ENCODE measurements around the gene LRMDA. TPM values are rescaled to one million over a fixed set of nuclear protein-coding genes. Genes with fewer than 3 reads are reported as not detected.
A peak's percentile ranks its signal among the peaks of the same experiment; 100 is the strongest.

LRMDA gene
- total RNA-seq, 6 donors from 2014 or later: 12.8 to 185 (median 18.1) TPM

DNA sequence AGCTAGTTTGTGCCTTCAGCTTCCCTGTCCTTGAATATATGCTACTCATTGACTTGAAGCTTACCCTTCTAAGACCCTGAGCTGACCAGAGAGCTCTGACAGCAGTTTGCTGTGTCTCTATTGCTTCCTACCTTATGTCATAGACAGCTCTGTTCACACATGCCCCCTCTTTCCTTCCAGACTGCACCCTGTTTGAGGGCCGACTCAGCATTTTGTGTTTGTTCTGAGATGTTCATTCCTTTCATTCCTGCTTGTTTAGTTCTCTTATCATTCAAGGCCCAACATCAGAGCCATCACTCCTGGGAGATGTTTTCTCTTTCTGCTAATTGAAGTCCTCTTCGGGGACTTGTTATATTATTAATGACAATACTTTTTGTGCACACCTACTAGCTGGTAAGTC, 518.9 kb downstream of the LRMDA start:
- no peak overlapping the region for H3K27ac ChIP-seq
- H3K36me3 ChIP-seq: no peaks in the 10 kb centered on the region
- H3K9me3 ChIP-seq: no peaks in the 10 kb centered on the region
- H3K4me3 ChIP-seq: no peak overlapping the region
- 78 to 81% methylated on average over 2 of the region's 2 CpGs for WGBS, 2 donors
- DNase-seq: no peak
- no peak for ATAC-seq (ENCODE audit: low FRiP score in 2 of 2)
- H3K27me3 ChIP-seq: no peaks in the 10 kb centered on the region
- TF ChIP-seq POLR2A (IDR thresholded peaks at IDR 0.05) (no peak), CTCF (IDR thresholded peaks at IDR 0.05) (no peak), POLR2AphosphoS5 (IDR thresholded peaks at IDR 0.05) (no peak), EP300 (IDR thresholded peaks at IDR 0.05) (no peak)
- H3K4me1 ChIP-seq: peaks cover 2 to 7% (median 5%) of the 10 kb centered on the region in 4 donors

DNA sequence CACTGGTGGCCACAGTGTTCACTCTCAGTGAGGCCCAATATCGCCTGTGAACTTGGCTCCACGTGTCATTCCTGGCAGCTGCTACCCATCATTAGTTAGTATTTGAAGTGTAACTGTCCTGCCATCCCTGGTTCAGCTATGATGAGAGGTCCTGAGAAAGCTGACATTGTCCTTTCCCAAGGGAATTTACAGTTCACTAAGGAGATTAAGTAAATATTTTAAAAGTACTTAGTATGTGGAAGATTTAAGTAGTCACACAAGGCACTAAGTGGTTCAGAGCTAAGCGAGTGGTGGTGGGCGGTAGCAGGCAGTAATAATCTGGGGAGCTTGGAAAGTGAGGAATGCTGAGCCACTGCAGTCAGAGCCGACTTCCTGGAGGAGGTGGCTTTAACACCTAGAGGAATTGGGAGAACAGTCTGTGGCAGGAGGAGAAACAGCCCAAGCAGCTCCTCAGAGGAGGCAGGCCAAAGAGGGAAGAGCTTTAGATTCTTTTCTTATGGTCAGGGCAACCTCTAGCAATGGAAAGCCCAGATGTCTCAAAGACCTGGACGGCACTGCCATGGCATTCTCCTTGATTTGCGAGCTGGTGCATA, 519.7 kb downstream of the LRMDA start:
- TF ChIP-seq POLR2AphosphoS5 (IDR thresholded peaks at IDR 0.05) (no peak), CTCF (IDR thresholded peaks at IDR 0.05) (no peak), EP300 (IDR thresholded peaks at IDR 0.05) (no peak), POLR2A (IDR thresholded peaks at IDR 0.05) (no peak)
- no peak for ATAC-seq (ENCODE audit: low FRiP score in 2 of 2)
- H3K36me3 ChIP-seq: no peaks in the 10 kb centered on the region
- peaks cover 2 to 8% (median 5%) of the 10 kb centered on the region in 4 donors for H3K4me1 ChIP-seq
- no peaks in the 10 kb centered on the region for H3K27me3 ChIP-seq
- H3K27ac ChIP-seq: no peak overlapping the region
- no peak overlapping the region for H3K4me3 ChIP-seq
- WGBS, 2 donors: 72 to 82% methylated on average over 7 of the region's 7 CpGs
- DNase-seq: no peak
- no peaks in the 10 kb centered on the region for H3K9me3 ChIP-seq

DNA sequence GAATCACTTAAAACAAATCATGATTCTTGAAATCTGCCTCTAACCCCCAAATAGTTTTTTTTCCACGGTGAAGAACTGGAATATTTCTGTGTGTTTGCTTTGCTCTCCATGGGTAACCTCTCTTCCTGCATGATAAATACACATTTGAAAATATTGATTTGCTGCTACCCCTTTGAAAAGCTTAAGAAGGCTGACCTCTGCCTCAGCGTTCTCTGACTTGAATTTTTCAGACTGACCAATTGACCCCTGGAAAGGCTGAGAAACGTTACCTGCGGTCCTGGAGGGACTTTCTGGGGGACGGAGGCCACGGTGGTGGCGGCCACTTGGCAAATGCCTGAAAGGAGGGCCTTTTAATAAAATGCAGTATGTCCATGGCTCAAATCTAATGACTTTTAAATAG, 520.2 kb downstream of the LRMDA start:
- no peaks in the 10 kb centered on the region for H3K36me3 ChIP-seq
- WGBS, 2 donors: 84 to 88% methylated on average over 7 of the region's 7 CpGs
- DNase-seq (peak in 1 of 2 donors; percentile 14), ATAC-seq (ENCODE audit: low FRiP score in 2 of 2) (no peak)
- no peak overlapping the region for H3K4me3 ChIP-seq
- TF ChIP-seq POLR2AphosphoS5 (IDR thresholded peaks at IDR 0.05) (no peak), EP300 (IDR thresholded peaks at IDR 0.05) (no peak), CTCF (IDR thresholded peaks at IDR 0.05) (no peak), POLR2A (IDR thresholded peaks at IDR 0.05) (no peak)
- H3K27me3 ChIP-seq: no peaks in the 10 kb centered on the region
- H3K27ac ChIP-seq: no peak overlapping the region
- H3K4me1 ChIP-seq: peaks cover 4 to 14% (median 6%) of the 10 kb centered on the region in 4 donors
- no peaks in the 10 kb centered on the region for H3K9me3 ChIP-seq

- Histone ChIP-seq H3K4me3 (no peak overlapping the region), H3K36me3 (no peaks in the 10 kb centered on the region), H3K9me3 (no peaks in the 10 kb centered on the region), H3K27ac (no peak overlapping the region), H3K27me3 (no peaks in the 10 kb centered on the region), H3K4me1 (peaks cover 4 to 15% (median 6%) of the 10 kb centered on the region in 4 donors)
- TF ChIP-seq EP300 (IDR thresholded peaks at IDR 0.05): no peak
- no peak for TF ChIP-seq CTCF (IDR thresholded peaks at IDR 0.05)
- TF ChIP-seq POLR2AphosphoS5 (IDR thresholded peaks at IDR 0.05): no peak
- ATAC-seq (ENCODE audit: low FRiP score in 2 of 2) (no peak), DNase-seq (no peak)
- WGBS, 2 donors: 96% methylated on average over 7 of the region's 7 CpGs
Measured at GRCh38 chr10:75952093-75952492, 520.7 kb downstream of the LRMDA start.

DNA sequence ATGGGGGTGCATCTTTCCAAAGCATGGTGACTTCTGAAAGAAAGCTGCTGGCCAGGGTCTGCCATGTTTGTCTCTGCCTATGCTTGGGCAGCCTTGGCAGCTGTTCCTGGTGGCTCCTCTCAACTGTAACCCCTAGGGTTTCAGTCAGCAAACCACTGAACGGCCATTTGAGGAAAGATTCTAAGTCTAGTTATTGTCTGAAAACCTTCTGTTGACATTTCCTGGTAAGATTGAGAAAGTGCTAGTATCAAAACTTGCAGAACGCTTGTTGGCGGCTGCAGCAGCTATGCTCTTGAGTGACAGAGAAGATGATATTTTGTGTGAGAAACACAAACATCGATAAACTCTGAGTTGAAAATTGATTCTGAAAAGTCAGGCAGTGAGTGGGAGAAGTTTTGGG, 523.1 kb downstream of the LRMDA start:
- DNase-seq (no peak), ATAC-seq (ENCODE audit: low FRiP score in 2 of 2) (no peak)
- H3K9me3 ChIP-seq: no peaks in the 10 kb centered on the region
- H3K4me1 ChIP-seq: peaks cover 4 to 15% (median 7%) of the 10 kb centered on the region in 4 donors
- H3K4me3 ChIP-seq: no peak overlapping the region
- no peaks in the 10 kb centered on the region for H3K36me3 ChIP-seq
- no peaks in the 10 kb centered on the region for H3K27me3 ChIP-seq
- TF ChIP-seq POLR2AphosphoS5 (IDR thresholded peaks at IDR 0.05) (no peak), POLR2A (IDR thresholded peaks at IDR 0.05) (no peak), CTCF (IDR thresholded peaks at IDR 0.05) (no peak), EP300 (IDR thresholded peaks at IDR 0.05) (no peak)
- 49 to 57% methylated on average over 4 of the region's 4 CpGs for WGBS, 2 donors
- no peak overlapping the region for H3K27ac ChIP-seq
